Nucleus accumbens (tissue), 56 donors: Measurements from ENCODE around the gene SETD4.
A peak's percentile ranks its signal among the peaks of the same experiment; 100 is the strongest.
"Not testable (repeated sequence)": the region's sequence is repeated elsewhere in the genome, so short reads cannot be mapped to it uniquely, and the experiment has no call there.

Experiments used
- DNase-seq, 56 donors: peaks; one replicate each; lab custom pipeline; 2025; lab: John Stamatoyannopoulos, UW

SETD4 gene, protein sequence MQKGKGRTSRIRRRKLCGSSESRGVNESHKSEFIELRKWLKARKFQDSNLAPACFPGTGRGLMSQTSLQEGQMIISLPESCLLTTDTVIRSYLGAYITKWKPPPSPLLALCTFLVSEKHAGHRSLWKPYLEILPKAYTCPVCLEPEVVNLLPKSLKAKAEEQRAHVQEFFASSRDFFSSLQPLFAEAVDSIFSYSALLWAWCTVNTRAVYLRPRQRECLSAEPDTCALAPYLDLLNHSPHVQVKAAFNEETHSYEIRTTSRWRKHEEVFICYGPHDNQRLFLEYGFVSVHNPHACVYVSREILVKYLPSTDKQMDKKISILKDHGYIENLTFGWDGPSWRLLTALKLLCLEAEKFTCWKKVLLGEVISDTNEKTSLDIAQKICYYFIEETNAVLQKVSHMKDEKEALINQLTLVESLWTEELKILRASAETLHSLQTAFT

GRCh38 chr21:36060159-36060921 is at the start of gene SETD4:
Gene SETD4, minus strand, starts transcription at chr21:36060526. Its CDS starts 1,638 bp downstream, at chr21:36058888.
- peak; percentile 63 to 98 (median 93) for DNase-seq

- DNase-seq = no peak
Observed at GRCh38 chr21:36109868-36110267, 49.5 kb upstream of the SETD4 start.

GRCh38 chr21:36105327-36105842 is 45.1 kb upstream of the SETD4 start:
- peak in 3 of 56 donors; percentile 28 to 40 (median 33) for DNase-seq

DNA sequence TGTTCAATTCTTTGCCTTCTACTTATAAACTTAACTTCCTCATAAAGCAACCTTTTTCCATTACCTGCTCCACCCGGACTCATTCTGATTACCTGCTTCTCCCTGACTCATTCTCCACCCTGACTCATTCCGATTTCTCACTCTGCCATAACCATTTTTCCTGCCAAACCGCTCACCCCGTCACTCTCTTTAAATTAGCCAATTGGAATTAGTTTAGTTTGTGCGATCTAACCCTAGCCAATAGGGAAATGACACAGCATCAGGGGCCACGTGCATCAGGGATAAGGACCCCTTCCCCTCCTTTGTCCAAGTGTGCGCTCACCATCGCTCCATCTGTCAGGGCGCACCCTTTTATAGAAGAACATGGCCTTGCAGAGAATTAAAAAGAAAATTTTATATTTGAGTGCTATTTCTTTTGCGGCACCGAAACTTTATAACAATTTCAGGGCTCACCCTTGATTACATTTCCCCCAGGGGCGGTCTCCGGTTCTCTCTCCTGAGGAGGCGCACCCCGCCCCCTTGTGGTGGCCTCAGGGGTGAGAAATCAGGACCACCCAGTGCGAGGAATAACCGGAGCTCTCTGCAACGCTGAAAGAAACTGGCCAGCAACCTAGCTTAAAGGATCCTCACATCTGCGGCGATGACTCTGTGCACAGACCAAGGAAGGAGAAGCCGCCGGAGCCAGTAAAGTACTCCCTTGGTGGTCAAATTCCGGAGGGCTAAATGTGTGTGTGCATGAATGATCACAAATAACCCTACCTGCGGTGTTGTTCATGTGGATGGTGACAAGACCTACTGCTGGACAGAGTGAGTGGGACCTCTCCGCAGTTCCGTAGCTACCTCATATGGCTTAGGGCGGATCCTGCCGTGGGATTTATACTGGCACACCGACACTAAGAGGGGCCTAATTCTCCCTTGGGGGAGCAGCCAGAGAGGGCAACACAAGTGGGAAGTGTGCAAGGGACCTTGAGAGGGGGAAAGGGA is 44.3 kb upstream of the SETD4 start:
- peak in 54 of 56 donors; percentile 10 to 89 (median 67) for DNase-seq

DNA sequence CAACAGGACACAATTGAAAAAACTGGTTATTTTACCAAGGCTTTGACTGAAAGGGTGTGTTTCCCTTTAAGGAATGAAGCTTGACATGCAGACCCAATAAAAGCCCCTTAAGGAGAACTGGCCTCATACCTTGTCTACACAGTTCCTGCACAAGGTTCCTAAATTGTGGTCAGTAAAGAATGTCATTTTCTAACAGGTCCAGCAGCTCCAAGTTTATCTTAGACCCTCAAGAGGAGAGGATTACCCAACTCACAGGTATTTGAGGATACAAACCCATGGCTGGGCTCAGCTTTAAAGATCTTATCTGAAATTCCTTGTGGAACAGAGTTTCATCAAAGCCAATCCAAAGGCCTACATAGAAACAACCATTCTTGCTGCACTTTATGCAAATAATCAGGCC is 43.1 kb upstream of the SETD4 start:
- DNase-seq = no peak

- DNase-seq = no peak
Observed at GRCh38 chr21:36100971-36101641, 40.8 kb upstream of the SETD4 start.

- not testable (repeated sequence) for DNase-seq
Observed at GRCh38 chr21:36099695-36100211, 39.4 kb upstream of the SETD4 start.

GRCh38 chr21:36099000-36099399 is 38.7 kb upstream of the SETD4 start:
- no peak for DNase-seq

DNA sequence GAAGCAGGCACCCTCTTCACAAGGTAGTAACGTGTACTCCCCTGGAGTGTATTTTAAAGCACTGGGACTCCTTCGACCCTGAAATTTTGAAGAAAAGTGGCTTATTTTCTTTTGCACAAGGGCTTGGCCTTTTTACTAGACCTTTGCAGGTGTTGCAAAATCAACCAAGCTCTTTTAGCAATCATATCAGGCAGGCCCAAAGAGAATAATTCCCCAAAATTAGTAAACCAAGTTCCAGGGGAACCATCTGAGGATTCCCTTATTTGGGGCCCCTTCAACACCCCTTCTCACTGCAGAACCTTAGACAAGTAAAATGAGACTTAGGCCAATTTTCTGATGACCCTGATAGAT is 37.8 kb upstream of the SETD4 start:
- no peak for DNase-seq

DNA sequence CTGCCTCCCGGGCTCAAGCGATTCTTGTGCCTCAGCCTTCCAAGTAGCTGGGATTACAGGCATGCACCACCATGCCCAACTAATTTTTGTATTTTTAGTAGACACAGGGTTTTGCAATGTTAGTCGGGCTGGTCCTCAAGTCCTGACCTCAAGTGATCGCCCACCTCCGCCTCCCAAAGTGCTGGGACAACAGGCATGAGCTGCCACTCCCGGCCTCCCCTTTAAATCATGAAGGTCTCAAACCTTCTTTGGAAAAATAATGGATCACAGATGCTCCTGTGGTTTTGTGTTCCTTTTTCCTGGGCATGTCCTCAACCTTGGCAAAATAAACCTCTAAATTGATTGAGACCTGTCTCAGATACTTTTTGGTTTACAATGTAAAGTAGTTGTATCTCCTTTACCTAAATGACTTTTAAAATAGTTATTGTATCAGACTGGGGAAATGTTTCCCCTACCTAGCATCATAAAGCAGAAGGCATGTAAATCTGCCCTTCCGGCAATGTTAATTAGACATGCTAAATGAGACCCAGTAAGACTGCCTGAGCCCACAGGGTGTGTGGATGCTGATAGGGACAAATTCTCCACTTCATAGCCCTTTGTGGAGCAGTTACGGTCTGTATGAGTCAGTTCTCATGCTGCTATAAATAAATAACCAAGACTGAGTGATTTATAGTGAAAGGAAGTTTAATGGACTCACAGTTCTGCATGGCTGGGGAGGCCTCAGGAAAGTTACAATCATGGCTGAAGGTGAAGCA is 37.3 kb upstream of the SETD4 start:
- no peak for DNase-seq

GRCh38 chr21:36096398-36097290 is 36.3 kb upstream of the SETD4 start:
- no peak for DNase-seq

- DNase-seq = no peak
Observed at GRCh38 chr21:36093512-36093911, 33.2 kb upstream of the SETD4 start.

DNA sequence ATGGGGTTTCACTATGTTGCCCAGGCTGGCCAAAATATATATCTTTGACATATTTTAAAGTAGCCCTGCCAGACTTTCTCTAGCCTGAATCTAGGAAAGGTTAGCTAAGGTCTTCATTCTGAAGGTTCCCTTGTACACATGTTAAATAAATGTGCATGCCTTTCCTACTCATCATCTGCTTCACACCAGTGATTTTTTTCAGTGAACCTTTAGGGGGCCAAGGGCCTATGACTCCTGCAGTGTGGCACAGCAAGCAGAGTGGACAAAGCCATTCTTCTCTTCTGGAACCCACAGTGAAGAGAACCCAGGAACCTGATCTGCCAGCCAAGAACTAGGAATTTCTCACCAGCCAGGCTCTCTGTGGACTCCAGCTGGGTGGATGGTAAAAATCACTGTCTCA is 32.4 kb upstream of the SETD4 start:
- no peak for DNase-seq

- no peak for DNase-seq
Observed at GRCh38 chr21:36089946-36090345, 29.6 kb upstream of the SETD4 start.

GRCh38 chr21:36087362-36088138 is 27.2 kb upstream of the SETD4 start:
- DNase-seq = peak; percentile 10 to 96 (median 83)

DNA sequence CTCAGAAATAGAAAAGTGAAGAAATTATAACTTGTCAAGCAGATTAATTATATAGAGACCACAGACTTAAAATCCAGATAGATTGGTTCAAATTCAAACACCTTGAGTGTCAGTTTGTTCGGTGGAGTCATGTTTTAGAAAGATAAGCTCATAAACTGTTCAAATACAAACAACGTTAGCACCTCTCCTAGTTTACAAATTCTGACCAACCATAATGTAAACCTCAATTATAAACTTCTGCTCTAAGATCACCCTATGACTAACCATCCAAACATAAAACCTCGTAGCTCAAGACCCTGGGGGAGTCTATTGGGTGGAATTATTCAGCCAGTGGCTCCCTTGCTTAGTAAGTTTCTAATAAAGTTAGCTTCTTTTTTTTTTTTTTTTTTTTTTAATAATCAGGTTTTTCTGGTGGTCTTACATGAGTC is 21.9 kb upstream of the SETD4 start:
- DNase-seq = no peak

GRCh38 chr21:36080386-36080785 is 20.1 kb upstream of the SETD4 start:
- peak in 10 of 56 donors; percentile 7 to 55 (median 22) for DNase-seq
